Thoracic aorta (tissue), 2 donors: ENCODE data around the gene CPNE4. TPM values are rescaled to one million over a fixed set of nuclear protein-coding genes. Genes with fewer than 3 reads are reported as not detected.

ENCODE experiments used
- ATAC-seq: fragments of 150-250 bp; one replicate; pipeline ENCODE4 v1.8.0; 2017; ENCODE audit warnings: low read depth; ENCODE audit not compliant: insufficient number of reproducible peaks, low FRiP score
- DNase-seq: peaks from one replicate; pipeline ENCODE4 v3.0.0-alpha.2; 2020; ENCODE audit warnings: low spot score
- H3K27ac ChIP-seq, 2 donors: fragments of 200-600 bp; sonication (generic); 1 replicate in 1 of 2; 2 replicates in 1 of 2; pipeline ENCODE4 v1.5.1; 2016; ENCODE audit warnings: mild to moderate bottlenecking in 2 of 2, moderate library complexity in 2 of 2
- H3K27me3 ChIP-seq: fragments of 200-600 bp; sonication (generic); replicated peaks from 2 replicates; pipeline ENCODE4 v1.6.0; 2016; ENCODE audit warnings: mild to moderate bottlenecking; ENCODE audit not compliant: insufficient read depth
- H3K36me3 ChIP-seq: fragments of 200-600 bp; sonication (generic); one replicate; pipeline ENCODE4 v1.5.1; 2016
- H3K4me1 ChIP-seq, 2 donors: fragments of 200-600 bp; sonication (generic); 1 replicate in 1 of 2; 2 replicates in 1 of 2; pipeline versions ENCODE4 v1.5.1 to v1.6.0; 2016; ENCODE audit warnings: low read depth in 2 of 2, mild to moderate bottlenecking in 1 of 2; ENCODE audit not compliant: control insufficient read depth in 1 of 2
- H3K4me3 ChIP-seq: fragments of 200-600 bp; sonication (generic); 2 replicates; pipeline ENCODE4 v1.5.1; 2016; ENCODE audit warnings: mild to moderate bottlenecking
- H3K9me3 ChIP-seq: fragments of 200-600 bp; sonication (generic); 2 replicates; pipeline ENCODE4 v1.5.1; 2016
- CTCF ChIP-seq: fragments of 200-600 bp; sonication (generic); IDR thresholded peaks from one replicate; pipeline ENCODE4 v1.5.1; 2019; ENCODE audit warnings: antibody characterized with exemption
- total RNA-seq, 2 donors: library from RNA; depleted of rRNA; stranded (reverse); fragments of >200 nt; gene quantifications; one replicate each; pipeline versions ENCODE4 v1.1.0 to v1.2.3, GENCODE V29; 2016

The CPNE4 gene
- total RNA-seq, 2 donors from 2014 or later, result 0.54 to 4.9 TPM

- DNase-seq (no peak), ATAC-seq (no peak)
- no peak for TF ChIP-seq CTCF
- Histone ChIP-seq H3K36me3 (no peaks in the 10 kb centered on the region), H3K4me3 (no peak overlapping the region), H3K4me1 (no peaks in the 10 kb centered on the region), H3K9me3 (no peaks in the 10 kb centered on the region), H3K27ac (no peak overlapping the region), H3K27me3 (no peaks in the 10 kb centered on the region)
Observed at GRCh38 chr3:131612745-131613144, 422.1 kb downstream of the CPNE4 start.

- no peaks in the 10 kb centered on the region for H3K4me1 ChIP-seq
- H3K27me3 ChIP-seq, result no peaks in the 10 kb centered on the region
- no peak overlapping the region for H3K27ac ChIP-seq
- ATAC-seq (no peak), DNase-seq (no peak)
- no peak overlapping the region for H3K4me3 ChIP-seq
- no peaks in the 10 kb centered on the region for H3K9me3 ChIP-seq
- no peaks in the 10 kb centered on the region for H3K36me3 ChIP-seq
- no peak for TF ChIP-seq CTCF
Observed at GRCh38 chr3:131610174-131610573, 424.6 kb downstream of the CPNE4 start.

GRCh38 chr3:131608741-131609140, 426.1 kb downstream of the CPNE4 start:
- ATAC-seq (no peak), DNase-seq (no peak)
- TF ChIP-seq CTCF, result no peak

GRCh38 chr3:131608296-131608695, 426.5 kb downstream of the CPNE4 start:
- Histone ChIP-seq H3K27me3 (no peaks in the 10 kb centered on the region), H3K27ac (no peak overlapping the region), H3K9me3 (no peaks in the 10 kb centered on the region), H3K4me3 (no peak overlapping the region), H3K4me1 (no peaks in the 10 kb centered on the region), H3K36me3 (no peaks in the 10 kb centered on the region)
- no peak for DNase-seq
- no peak for TF ChIP-seq CTCF
- no peak for ATAC-seq

More at GRCh38 chr3:131608741-131609140, 426.1 kb downstream of the CPNE4 start:
- no peaks in the 10 kb centered on the region for H3K36me3 ChIP-seq
- H3K27me3 ChIP-seq, result no peaks in the 10 kb centered on the region
- H3K9me3 ChIP-seq, result no peaks in the 10 kb centered on the region
- H3K4me3 ChIP-seq, result no peak overlapping the region
- no peaks in the 10 kb centered on the region for H3K4me1 ChIP-seq
- H3K27ac ChIP-seq, result no peak overlapping the region

GRCh38 chr3:131605916-131606315, 428.9 kb downstream of the CPNE4 start:
- Histone ChIP-seq H3K27me3 (no peaks in the 10 kb centered on the region), H3K27ac (no peak overlapping the region), H3K36me3 (no peaks in the 10 kb centered on the region), H3K9me3 (no peaks in the 10 kb centered on the region), H3K4me3 (no peak overlapping the region), H3K4me1 (no peaks in the 10 kb centered on the region)
- DNase-seq, result no peak
- no peak for ATAC-seq
- TF ChIP-seq CTCF, result no peak
